GM21717 (cell line): ENCODE measurements around the gene SP2.

Experiments used
- ATAC-seq: cut with Tn5 transposase; IDR thresholded peaks from one replicate; pipeline ENCODE4 v1.9.1; 2021; ENCODE audit warnings: mild to moderate bottlenecking, moderate library complexity; ENCODE audit not compliant: unreplicated experiment

Gene SP2

GRCh38 chr17:47888293-47888692, 7.7 kb upstream of the SP2 start:
- ATAC-seq = no peak

- ATAC-seq = no peak
These were observed 6.1 kb upstream of the SP2 start for GRCh38 chr17:47889734-47890529.

GRCh38 chr17:47891545-47892088, 4.4 kb upstream of the SP2 start:
- no peak for ATAC-seq

- ATAC-seq = no peak
These were observed 1.3 kb upstream of the SP2 start for GRCh38 chr17:47894498-47895346.

GRCh38 chr17:47895347-47895855, 635 bp upstream of the SP2 start:
- ATAC-seq = no peak

GRCh38 chr17:47896672-47897490, 845 bp downstream of the SP2 start:
- no peak for ATAC-seq

- no peak for ATAC-seq
These were observed 1.5 kb downstream of the SP2 start for GRCh38 chr17:47897561-47897960.

GRCh38 chr17:47898241-47898640, 2.2 kb downstream of the SP2 start:
- ATAC-seq = no peak

GRCh38 chr17:47899643-47900042, 3.6 kb downstream of the SP2 start:
- no peak for ATAC-seq

- no peak for ATAC-seq
These were observed 5.4 kb downstream of the SP2 start for GRCh38 chr17:47901423-47901822.

GRCh38 chr17:47902039-47902744, 6.2 kb downstream of the SP2 start:
- no peak for ATAC-seq

- ATAC-seq = no peak
These were observed 9.2 kb downstream of the SP2 start for GRCh38 chr17:47905221-47905733.

- no peak for ATAC-seq
These were observed 10.4 kb downstream of the SP2 start for GRCh38 chr17:47906443-47906842.

- ATAC-seq = no peak
These were observed 12.0 kb downstream of the SP2 start for GRCh38 chr17:47907932-47908562.

GRCh38 chr17:47913050-47913449, 17.0 kb downstream of the SP2 start:
- ATAC-seq = no peak

GRCh38 chr17:47914306-47914948, 18.4 kb downstream of the SP2 start:
- ATAC-seq = no peak

GRCh38 chr17:47915776-47916398, 19.9 kb downstream of the SP2 start:
- ATAC-seq = no peak

GRCh38 chr17:47916489-47917208, 20.6 kb downstream of the SP2 start:
- no peak for ATAC-seq
